Measurements from ENCODE around the gene ST7. TPM values are rescaled to one million over a fixed set of nuclear protein-coding genes. Genes with fewer than 3 reads are reported as not detected.

The ST7 gene
- total and polyA plus RNA-seq, 2 experiments from 2014 or later, result 9.9 to 18.3 TPM

GRCh38 chr7:117017017-117017451 is 63.7 kb downstream of the ST7 start:
- Histone ChIP-seq H3K4me3 (no peak overlapping the region), H3F3A (replicated peaks; ENCODE audit: low read depth) (no peaks in the 10 kb centered on the region), H3K27me3 (ENCODE audit: insufficient read depth) (no peaks in the 10 kb centered on the region), H3K4me1 (ENCODE audit: insufficient read depth) (peaks cover 10% of the 10 kb centered on the region), H3K27ac (ENCODE audit: low read depth) (no peak overlapping the region), H2AFZ (no peak overlapping the region), H4K20me1 (replicated peaks; ENCODE audit: insufficient read depth) (no peaks in the 10 kb centered on the region), H3K9me2 (ENCODE audit: insufficient read depth) (no peaks in the 10 kb centered on the region), H3K4me2 (no peak overlapping the region), H3K36me3 (ENCODE audit: insufficient read depth) (no peaks in the 10 kb centered on the region), H3K79me2 (replicated peaks; ENCODE audit: insufficient read depth) (peaks cover 3% of the 10 kb centered on the region; the same call in 1 of the 2 replicates)
- Mint-ChIP-seq H3K4me3 (no peak overlapping the region), H3K27ac (no peak overlapping the region; the same call in 1 of the 2 replicates), H3K36me3 (ENCODE audit: low read depth) (no peaks in the 10 kb centered on the region), H3K4me1 (peaks cover 3% of the 10 kb centered on the region; the same call in 2 of the 3 replicates), H3K9me3 (no peaks in the 10 kb centered on the region), H3K27me3 (ENCODE audit: insufficient read depth, low read depth, poor library complexity) (no peaks in the 10 kb centered on the region)
- DNase-seq (ENCODE audit: low spot score) (no peak), ATAC-seq (no peak)
- TF ChIP-seq EZH2phosphoT487 (IDR thresholded peaks at IDR 0.05; ENCODE audit: unreplicated experiment) (no peak), POLR2AphosphoS5 (IDR thresholded peaks at IDR 0.05; ENCODE audit: low read depth) (no peak), NANOG (IDR thresholded peaks at IDR 0.05; ENCODE audit: borderline replicate concordance) (no peak), ZNF331 (CRISPR knock-in tag; IDR thresholded peaks at IDR 0.05; ENCODE audit: low read depth) (no peak), JUNB (IDR thresholded peaks at IDR 0.05; ENCODE audit: unreplicated experiment) (no peak), REST (IDR thresholded peaks at IDR 0.05; ENCODE audit: unreplicated experiment) (no peak), EZH2 (IDR thresholded peaks at IDR 0.05; ENCODE audit: low read depth, unreplicated experiment) (no peak), ZNF114 (CRISPR knock-in tag; IDR thresholded peaks at IDR 0.05) (no peak), CREB1 (CRISPR knock-in tag; IDR thresholded peaks at IDR 0.05; ENCODE audit: low read depth) (no peak), ZNF462 (CRISPR knock-in tag; IDR thresholded peaks at IDR 0.05) (no peak), STAT1 (IDR thresholded peaks at IDR 0.05; ENCODE audit: unreplicated experiment) (no peak)
- TF ChIP-seq, protein P1, sequence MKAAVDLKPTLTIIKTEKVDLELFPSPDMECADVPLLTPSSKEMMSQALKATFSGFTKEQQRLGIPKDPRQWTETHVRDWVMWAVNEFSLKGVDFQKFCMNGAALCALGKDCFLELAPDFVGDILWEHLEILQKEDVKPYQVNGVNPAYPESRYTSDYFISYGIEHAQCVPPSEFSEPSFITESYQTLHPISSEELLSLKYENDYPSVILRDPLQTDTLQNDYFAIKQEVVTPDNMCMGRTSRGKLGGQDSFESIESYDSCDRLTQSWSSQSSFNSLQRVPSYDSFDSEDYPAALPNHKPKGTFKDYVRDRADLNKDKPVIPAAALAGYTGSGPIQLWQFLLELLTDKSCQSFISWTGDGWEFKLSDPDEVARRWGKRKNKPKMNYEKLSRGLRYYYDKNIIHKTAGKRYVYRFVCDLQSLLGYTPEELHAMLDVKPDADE (IDR thresholded peaks at IDR 0.05), result no peak
- TF ChIP-seq, protein P2, sequence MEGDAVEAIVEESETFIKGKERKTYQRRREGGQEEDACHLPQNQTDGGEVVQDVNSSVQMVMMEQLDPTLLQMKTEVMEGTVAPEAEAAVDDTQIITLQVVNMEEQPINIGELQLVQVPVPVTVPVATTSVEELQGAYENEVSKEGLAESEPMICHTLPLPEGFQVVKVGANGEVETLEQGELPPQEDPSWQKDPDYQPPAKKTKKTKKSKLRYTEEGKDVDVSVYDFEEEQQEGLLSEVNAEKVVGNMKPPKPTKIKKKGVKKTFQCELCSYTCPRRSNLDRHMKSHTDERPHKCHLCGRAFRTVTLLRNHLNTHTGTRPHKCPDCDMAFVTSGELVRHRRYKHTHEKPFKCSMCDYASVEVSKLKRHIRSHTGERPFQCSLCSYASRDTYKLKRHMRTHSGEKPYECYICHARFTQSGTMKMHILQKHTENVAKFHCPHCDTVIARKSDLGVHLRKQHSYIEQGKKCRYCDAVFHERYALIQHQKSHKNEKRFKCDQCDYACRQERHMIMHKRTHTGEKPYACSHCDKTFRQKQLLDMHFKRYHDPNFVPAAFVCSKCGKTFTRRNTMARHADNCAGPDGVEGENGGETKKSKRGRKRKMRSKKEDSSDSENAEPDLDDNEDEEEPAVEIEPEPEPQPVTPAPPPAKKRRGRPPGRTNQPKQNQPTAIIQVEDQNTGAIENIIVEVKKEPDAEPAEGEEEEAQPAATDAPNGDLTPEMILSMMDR (conservative IDR thresholded peaks at IDR 0.05; ENCODE audit: low read depth in 2 of 2), result no peak
